ENCODE data around the gene POR. TPM values are rescaled to one million over a fixed set of nuclear protein-coding genes. Genes with fewer than 3 reads are reported as not detected.

Gene POR
- total RNA-seq = 62.6 and 79.3 TPM in 2 replicates

GRCh38 chr7:75914655-75915415, at the start of gene POR:
Gene POR, plus strand, starts transcription at chr7:75915155. Its CDS starts 38,847 bp downstream, at chr7:75954002.

GRCh38 chr7:75878769-75879611, 36.0 kb upstream of the POR start, which contains the start of gene RHBDD2:
Gene RHBDD2, plus strand, starts transcription at chr7:75879034. Its CDS starts 49 bp downstream, at chr7:75879083.

GRCh38 chr7:75994388-75995051, 79.6 kb downstream of the POR start, which contains the start of gene TMEM120A:
Gene TMEM120A, minus strand, starts transcription at chr7:75994595. Its CDS starts 25 bp downstream, at chr7:75994570.

Other genes starting within 250 kb of the POR start
- gene HIP1, start 176.2 kb upstream of the POR start, total RNA-seq = 19.5 and 20.3 TPM in 2 replicates
- 0.28 TPM in 1 of 2 replicates, not detected in the other for gene CCL26, start 142.9 kb upstream of the POR start, total RNA-seq
- 0.28 TPM in 1 of 2 replicates, not detected in the other for gene CCL24, start 101.3 kb upstream of the POR start, total RNA-seq
- 10.3 and 10.6 TPM in 2 replicates for gene RHBDD2, start 36.1 kb upstream of the POR start, total RNA-seq
- gene TMEM120A, start 79.4 kb downstream of the POR start, total RNA-seq = 26.1 and 26.7 TPM in 2 replicates
- gene STYXL1, start 132.8 kb downstream of the POR start, total RNA-seq = 31.8 and 43.3 TPM in 2 replicates
- 51.0 and 62.7 TPM in 2 replicates for gene MDH2, start 133.0 kb downstream of the POR start, total RNA-seq

All from endothelial cell of coronary artery (primary cell).